SK-N-SH (cell line): Measurements from ENCODE around the gene SLC34A1. TPM values are rescaled to one million over a fixed set of nuclear protein-coding genes. Genes with fewer than 3 reads are reported as not detected.
A peak's percentile ranks its signal among the peaks of the same experiment; 100 is the strongest.

Source experiments
- CTCF ChIA-PET: fragments of 300-600, 350-600 bp; formaldehyde crosslinking; extraction: SDS; loops from one replicate; lab custom pipeline; 2021; lab: Yijun Ruan, JAX
- POLR2A ChIA-PET: fragments of 350-600 bp; sonication (Branson Sonifier 250); formaldehyde crosslinking; extraction: SDS; loops from one replicate; lab custom pipeline; 2020; ENCODE audit warnings: antibody characterized with exemption, inconsistent platforms; lab: Yijun Ruan, JAX
- DNase-seq: peaks from one replicate; pipeline ENCODE4 v3.0.0; 2012
- H2AFZ ChIP-seq: fragments of 200-600 bp; sonication (generic); 2 replicates; pipeline ENCODE4 v1.8.1; 2016; ENCODE audit warnings: antibody characterized with exemption, mild to moderate bottlenecking, low read depth
- H3F3A ChIP-seq: fragments of 200-600 bp; sonication (generic); replicated peaks from 2 replicates; pipeline ENCODE3; 2016; ENCODE audit warnings: antibody characterized with exemption, mild to moderate bottlenecking; ENCODE audit not compliant: insufficient read depth
- H3K27ac ChIP-seq, 2 experiments: fragments of 200-500 bp in 1 of 2; fragments of 200-600 bp in 1 of 2; sonication (Bioruptor generic) in 1 of 2; sonication (generic), shearing (Covaris generic) in 1 of 2; 2 replicates each; pipeline versions ENCODE4 v1.5.1 to v1.6.1; 2014 to 2016; ENCODE audit warnings: low read depth in 2 of 2, inconsistent platforms in 1 of 2, low read length in 1 of 2, mild to moderate bottlenecking in 1 of 2, mixed read lengths in 1 of 2
- H3K27me3 ChIP-seq: fragments of 200-600 bp; sonication (generic), shearing (Covaris generic); 2 replicates; pipeline ENCODE4 v1.6.1; 2016; ENCODE audit warnings: mixed run types; ENCODE audit not compliant: insufficient read depth
- H3K36me3 ChIP-seq, 2 experiments: fragments of 200-500 bp in 1 of 2; fragments of 200-600 bp in 1 of 2; sonication (Bioruptor generic) in 1 of 2; sonication (generic) in 1 of 2; replicated peaks in 1 of 2; 2 replicates each; pipeline versions ENCODE3 to v1.5.1; 2014 to 2016; ENCODE audit warnings: low read length in 1 of 2, mild to moderate bottlenecking in 1 of 2; ENCODE audit not compliant: insufficient read depth in 2 of 2, control insufficient read depth in 1 of 2
- H3K4me1 ChIP-seq, 2 experiments: fragments of 200-500 bp in 1 of 2; fragments of 200-600 bp in 1 of 2; sonication (Bioruptor generic) in 1 of 2; sonication (generic), shearing (Covaris generic) in 1 of 2; 2 replicates each; pipeline versions ENCODE4 v1.5.1 to v1.6.1; 2014 to 2016; ENCODE audit warnings: low read depth in 1 of 2, low read length in 1 of 2, mixed run types in 1 of 2; ENCODE audit not compliant: insufficient read depth in 2 of 2, control insufficient read depth in 1 of 2
- H3K4me2 ChIP-seq: fragments of 200-600 bp; sonication (generic), shearing (Covaris generic); 2 replicates; pipeline ENCODE4 v1.6.1; 2017; ENCODE audit warnings: mixed run types
- H3K4me3 ChIP-seq, 2 experiments: fragments of 200-500 bp in 1 of 2; fragments of 200-600 bp in 1 of 2; sonication (Bioruptor generic) in 1 of 2; sonication (generic), shearing (Covaris generic) in 1 of 2; 2 replicates each; pipeline versions ENCODE4 v1.5.1 to v1.8.1; 2014 to 2016; ENCODE audit warnings: low read depth in 2 of 2, inconsistent platforms in 1 of 2, low read length in 1 of 2, mild to moderate bottlenecking in 1 of 2, mixed read lengths in 1 of 2, moderate library complexity in 1 of 2
- H3K79me2 ChIP-seq: fragments of 200-600 bp; sonication (generic); 2 replicates; pipeline ENCODE4 v1.8.1; 2017; ENCODE audit warnings: mild to moderate bottlenecking; ENCODE audit not compliant: insufficient read depth
- H3K9ac ChIP-seq: fragments of 200-600 bp; sonication (generic); 2 replicates; pipeline ENCODE4 v1.6.1; 2017; ENCODE audit warnings: mixed run types
- H3K9me2 ChIP-seq: fragments of 200-600 bp; sonication (generic); 2 replicates; pipeline ENCODE4 v1.6.1; 2017; ENCODE audit warnings: mixed run types
- H3K9me3 ChIP-seq: fragments of 200-600 bp; sonication (generic); 2 replicates; pipeline ENCODE4 v1.6.1; 2017; ENCODE audit warnings: mixed run types, mild to moderate bottlenecking, moderate library complexity
- H4K20me1 ChIP-seq: fragments of 200-600 bp; sonication (generic); 2 replicates; pipeline ENCODE4 v1.6.1; 2017; ENCODE audit warnings: mild to moderate bottlenecking, mixed run types; ENCODE audit not compliant: insufficient read depth
- CHD2 ChIP-seq: fragments of 150-350 bp; IDR thresholded peaks from 2 replicates; pipeline ENCODE4 v1.6.1; 2018; ENCODE audit warnings: low read length; ENCODE audit not compliant: partially characterized antibody
- EP300 ChIP-seq, 2 experiments: IDR thresholded peaks; 2 replicates each; pipeline versions ENCODE4 v1.4.0 to v1.6.1; 2012; ENCODE audit warnings: borderline replicate concordance in 1 of 2, low read depth in 1 of 2, low read length in 1 of 2
- EZH2phosphoT487 ChIP-seq: fragments of 200-600 bp; sonication (generic); IDR thresholded peaks from 2 replicates; pipeline ENCODE4 v1.6.1; 2017; ENCODE audit warnings: low read depth, mixed run types, mild to moderate bottlenecking, antibody characterized with exemption, moderate library complexity, borderline replicate concordance
- FOSL2 ChIP-seq: IDR thresholded peaks from 2 replicates; pipeline ENCODE4 v1.4.0; 2012; ENCODE audit warnings: low read depth, mild to moderate bottlenecking, moderate library complexity, borderline replicate concordance
- FOXJ3 ChIP-seq: sonication (generic); formaldehyde crosslinking; IDR thresholded peaks from 2 replicates; pipeline ENCODE4 v1.5.1; 2020; ENCODE audit warnings: mild to moderate bottlenecking, missing genetic modification reagents
- FOXM1 ChIP-seq: IDR thresholded peaks from 2 replicates; pipeline ENCODE4 v1.4.0; 2012; ENCODE audit warnings: low read depth, mild to moderate bottlenecking
- GABPA ChIP-seq: IDR thresholded peaks from 2 replicates; pipeline ENCODE4 v1.4.0; 2012; ENCODE audit warnings: low read depth, mild to moderate bottlenecking
- JUND ChIP-seq: IDR thresholded peaks from 2 replicates; pipeline ENCODE4 v1.4.0; 2012
- MAX ChIP-seq: IDR thresholded peaks from 2 replicates; pipeline ENCODE4 v1.4.0; 2012; ENCODE audit warnings: low read depth
- NRF1 ChIP-seq: IDR thresholded peaks from 2 replicates; pipeline ENCODE4 v1.6.1; 2012; ENCODE audit warnings: low read depth, mild to moderate bottlenecking, low read length
- RFX5 ChIP-seq: IDR thresholded peaks from 2 replicates; pipeline ENCODE4 v1.6.1; 2012; ENCODE audit warnings: mild to moderate bottlenecking, improper control_type of control experiment, low read length
- RXRA ChIP-seq: IDR thresholded peaks from 2 replicates; pipeline ENCODE4 v1.4.0; 2012; ENCODE audit warnings: low read depth, mild to moderate bottlenecking, borderline replicate concordance
- SIN3A ChIP-seq: IDR thresholded peaks from 2 replicates; pipeline ENCODE4 v1.6.1; 2012; ENCODE audit warnings: low read depth, mild to moderate bottlenecking, low read length, moderate library complexity, borderline replicate concordance
- TCF12 ChIP-seq: IDR thresholded peaks from 2 replicates; pipeline ENCODE4 v1.4.0; 2012
- TEAD4 ChIP-seq: IDR thresholded peaks from 2 replicates; pipeline ENCODE4 v1.4.0; 2012; ENCODE audit warnings: mild to moderate bottlenecking, borderline replicate concordance; ENCODE audit not compliant: insufficient read depth
- YY1 ChIP-seq: IDR thresholded peaks from 2 replicates; pipeline ENCODE4 v1.4.0; 2012; ENCODE audit warnings: low read depth, mild to moderate bottlenecking
- ZBTB33 ChIP-seq: IDR thresholded peaks from 2 replicates; pipeline ENCODE4 v1.4.0; 2012; ENCODE audit warnings: low read depth, borderline replicate concordance
- WGBS: methylation state at CpG from one replicate; pipeline ENCODE4 v1.1.6; 2017; ENCODE audit warnings: low lambda C conversion rate; 5-methylcytosine and 5-hydroxymethylcytosine counted together
- polyA plus RNA-seq, 3 experiments: library from polyadenylated mRNA; depleted of rRNA; stranded (reverse); fragments of >200 nt; gene quantifications; 2 replicates each; pipeline ENCODE4 v1.2.3, GENCODE V29; 2012
- TF ChIP-seq, protein P1 (sequence below): IDR thresholded peaks from 2 replicates; pipeline ENCODE4; 2012

Gene SLC34A1
- polyA plus RNA-seq, 1 of the 3 experiments (the other 2 are of a cell fraction), result 0.03 TPM

- Histone ChIP-seq H3K4me2 (peak overlapping the region; percentile 80), H2AFZ (peak overlapping the region; percentile 89; the same call in 1 of the 2 replicates), H3K4me3 (no peak overlapping the region), H3K9me2 (no peaks in the 10 kb centered on the region), H4K20me1 (no peaks in the 10 kb centered on the region), H3K79me2 (no peaks in the 10 kb centered on the region), H3K4me1 (peaks cover 11 to 40% of the 10 kb centered on the region in 2 experiments), H3K9ac (peak overlapping the region; percentile 70), H3K27me3 (no peaks in the 10 kb centered on the region), H3F3A (peaks cover 15% of the 10 kb centered on the region), H3K27ac (peak overlapping the region; percentile 79 to 93; a peak in 3 of 4 replicates), H3K36me3 (no peaks in the 10 kb centered on the region), H3K9me3 (no peaks in the 10 kb centered on the region)
- TF ChIP-seq GABPA, result no peak
- TF ChIP-seq, protein P1, sequence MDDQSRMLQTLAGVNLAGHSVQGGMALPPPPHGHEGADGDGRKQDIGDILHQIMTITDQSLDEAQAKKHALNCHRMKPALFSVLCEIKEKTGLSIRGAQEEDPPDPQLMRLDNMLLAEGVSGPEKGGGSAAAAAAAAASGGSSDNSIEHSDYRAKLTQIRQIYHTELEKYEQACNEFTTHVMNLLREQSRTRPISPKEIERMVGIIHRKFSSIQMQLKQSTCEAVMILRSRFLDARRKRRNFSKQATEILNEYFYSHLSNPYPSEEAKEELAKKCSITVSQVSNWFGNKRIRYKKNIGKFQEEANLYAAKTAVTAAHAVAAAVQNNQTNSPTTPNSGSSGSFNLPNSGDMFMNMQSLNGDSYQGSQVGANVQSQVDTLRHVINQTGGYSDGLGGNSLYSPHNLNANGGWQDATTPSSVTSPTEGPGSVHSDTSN, result no peak
- TF ChIP-seq NRF1, result no peak
- no peak for TF ChIP-seq TCF12
- no peak for TF ChIP-seq CHD2
- TF ChIP-seq RFX5, result no peak
- no peak for TF ChIP-seq MAX
- TF ChIP-seq FOXJ3 (CRISPR knock-in tag), result no peak
- no peak for TF ChIP-seq TEAD4
- no peak for TF ChIP-seq ZBTB33
- TF ChIP-seq FOSL2, result no peak
- TF ChIP-seq FOXM1, result no peak
- no peak for TF ChIP-seq SIN3A
- TF ChIP-seq RXRA, result no peak
- no peak for TF ChIP-seq EP300 (IDR thresholded peaks at IDR 0.05; ENCODE audit: borderline replicate concordance in 1 of 2, low read depth in 1 of 2, low read length in 1 of 2)
- no peak for TF ChIP-seq JUND
- no peak for TF ChIP-seq EZH2phosphoT487
- no peak for TF ChIP-seq YY1
- POLR2A ChIA-PET, result interaction anchor here (1.3 to 2.1 kb wide), 2 partner anchors 15 to 188 kb away, joined by 4 to 18 read pairs; partner anchors contain the start of gene LMAN2
- WGBS, result 71% methylated on average over 8 of the region's 14 CpGs
- DNase-seq, result peak; percentile 63
- CTCF ChIA-PET, result interaction anchor here (1.2 to 2.4 kb wide), 8 partner anchors 10 to 91 kb away, joined by 4 to 14 read pairs (median 7); partner anchors contain the start of gene LMAN2
Measured at GRCh38 chr5:177365845-177366527, 18.2 kb upstream of the SLC34A1 start.
